H1 (cell line): Measurements from ENCODE around the gene SNX25. TPM values are rescaled to one million over a fixed set of nuclear protein-coding genes. Genes with fewer than 3 reads are reported as not detected.

ENCODE experiments used
- CTCF ChIA-PET: fragments of 300-600 bp; sonication (Branson Sonifier 250); formaldehyde crosslinking; loops from one replicate; lab custom pipeline; 2021; ENCODE audit not compliant: partially characterized antibody; lab: Charles Lee
- POLR2A ChIA-PET: fragments of 300-600 bp; sonication (Branson Sonifier 250); formaldehyde crosslinking; loops from one replicate; lab custom pipeline; 2021; ENCODE audit warnings: inconsistent platforms; ENCODE audit not compliant: partially characterized antibody; lab: Charles Lee
- DNase-seq, 2 experiments: peaks; one replicate each; pipeline versions ENCODE4 v3.0.0 to v3.0.0-alpha.2; 2010 to 2022; ENCODE audit warnings: low spot score in 2 of 2, low read depth in 1 of 2, mixed read lengths in 1 of 2
- FAIRE-seq: peaks from 2 replicates; lab custom pipeline; 2011; peaks lifted over from hg19 to GRCh38; lab: Jason Lieb, UNC
- H2AFZ ChIP-seq: 2 replicates; pipeline ENCODE4 v1.8.1; 2012; ENCODE audit warnings: low read length, inconsistent platforms
- H2AK5ac ChIP-seq: 2 replicates; pipeline ENCODE4 v1.6.1; 2013; ENCODE audit warnings: low read depth, low read length
- H2BK120ac ChIP-seq: replicated peaks from 2 replicates; pipeline ENCODE3; 2013; ENCODE audit warnings: low read depth, low read length, inconsistent platforms
- H2BK12ac ChIP-seq: 2 replicates; pipeline ENCODE4 v1.6.1; 2013; ENCODE audit warnings: low read depth, low read length
- H2BK15ac ChIP-seq: 2 replicates; pipeline ENCODE4 v1.6.1; 2013; ENCODE audit warnings: low read length
- H2BK20ac ChIP-seq: 2 replicates; pipeline ENCODE4 v1.6.1; 2013; ENCODE audit warnings: low read length
- H2BK5ac ChIP-seq: 2 replicates; pipeline ENCODE4 v1.6.1; 2013; ENCODE audit warnings: low read depth, low read length
- H3K14ac ChIP-seq: 2 replicates; pipeline ENCODE4 v1.6.1; 2013; ENCODE audit warnings: inconsistent platforms; ENCODE audit not compliant: insufficient read length
- H3K18ac ChIP-seq: 2 replicates; pipeline ENCODE4 v1.6.1; 2013; ENCODE audit warnings: low read length; ENCODE audit errors: extremely low read depth
- H3K23ac ChIP-seq: 2 replicates; pipeline ENCODE4 v1.6.1; 2013; ENCODE audit warnings: inconsistent platforms; ENCODE audit not compliant: insufficient read length
- H3K23me2 ChIP-seq: 2 replicates; pipeline ENCODE4 v1.6.1; 2013; ENCODE audit warnings: low read depth, low read length
- H3K27ac ChIP-seq: 2 replicates; pipeline ENCODE4 v1.6.1; 2011; ENCODE audit warnings: low read depth, low read length, inconsistent platforms
- H3K27me3 ChIP-seq, 4 experiments: replicated peaks in 1 of 4; 1 replicate in 1 of 4; 2 replicates in 3 of 4; pipeline versions ENCODE4 v1.6.1 to v1.8.1; 2011 to 2013; ENCODE audit warnings: low read length in 3 of 4, mild to moderate bottlenecking in 3 of 4, inconsistent platforms in 2 of 4, mixed read lengths in 2 of 4, moderate library complexity in 1 of 4; ENCODE audit not compliant: control insufficient read depth in 3 of 4, insufficient read depth in 3 of 4; ENCODE audit errors: extremely low read depth in 1 of 4
- H3K36me3 ChIP-seq, 4 experiments: 2 replicates each; pipeline versions ENCODE4 v1.6.1 to v1.8.1; 2011 to 2013; ENCODE audit warnings: mild to moderate bottlenecking in 4 of 4, low read length in 3 of 4, moderate library complexity in 2 of 4, control low read depth in 1 of 4, inconsistent platforms in 1 of 4; ENCODE audit not compliant: insufficient read depth in 4 of 4, control insufficient read depth in 2 of 4
- H3K4ac ChIP-seq: replicated peaks from 2 replicates; pipeline ENCODE3; 2013; ENCODE audit warnings: low read length, low read depth, mixed read lengths, inconsistent platforms; ENCODE audit not compliant: insufficient read length
- H3K4me1 ChIP-seq, 4 experiments: replicated peaks in 1 of 4; 1 replicate in 1 of 4; 2 replicates in 3 of 4; pipeline versions ENCODE4 v1.6.1 to v1.8.1; 2011 to 2013; ENCODE audit warnings: low read length in 3 of 4, inconsistent platforms in 2 of 4, mixed read lengths in 1 of 4; ENCODE audit not compliant: insufficient read depth in 4 of 4, control insufficient read depth in 3 of 4
- H3K4me2 ChIP-seq, 2 experiments: 2 replicates each; pipeline versions ENCODE4 v1.6.1 to v1.8.1; 2011 to 2013; ENCODE audit warnings: low read depth in 2 of 2, low read length in 2 of 2, control low read depth in 1 of 2, inconsistent platforms in 1 of 2, mild to moderate bottlenecking in 1 of 2; ENCODE audit not compliant: insufficient read depth in 1 of 2
- H3K4me3 ChIP-seq, 4 experiments: fragments of 200-600, 300-600 bp in 1 of 4; sonication (generic), shearing (Covaris generic), sonication (Bioruptor Twin) in 1 of 4; 2 replicates each; pipeline versions ENCODE4 v1.5.1 to v1.8.1; 2011 to 2016; ENCODE audit warnings: low read length in 4 of 4, low read depth in 3 of 4, control low read depth in 2 of 4, inconsistent platforms in 2 of 4, mild to moderate bottlenecking in 2 of 4, mixed read lengths in 1 of 4, moderate library complexity in 1 of 4; ENCODE audit not compliant: insufficient read depth in 2 of 4; ENCODE audit errors: extremely low read depth in 1 of 4
- H3K56ac ChIP-seq: replicated peaks from 2 replicates; pipeline ENCODE3; 2013; ENCODE audit warnings: low read depth, mild to moderate bottlenecking, mixed read lengths, low read length, inconsistent platforms; ENCODE audit not compliant: insufficient read length
- H3K79me1 ChIP-seq: 2 replicates; pipeline ENCODE4 v1.6.1; 2013; ENCODE audit warnings: low read depth, low read length, control low read depth
- H3K79me2 ChIP-seq, 2 experiments: 2 replicates each; pipeline versions ENCODE4 v1.6.1 to v1.8.1; 2012 to 2013; ENCODE audit warnings: low read length in 2 of 2, mild to moderate bottlenecking in 2 of 2, inconsistent platforms in 1 of 2; ENCODE audit not compliant: insufficient read depth in 2 of 2, control insufficient read depth in 1 of 2
- H3K9ac ChIP-seq, 4 experiments: replicated peaks in 1 of 4; 1 replicate in 1 of 4; 2 replicates in 3 of 4; pipeline versions ENCODE4 v1.6.1 to v1.8.1; 2011 to 2013; ENCODE audit warnings: low read depth in 3 of 4, low read length in 3 of 4, control low read depth in 2 of 4, mild to moderate bottlenecking in 2 of 4, moderate library complexity in 2 of 4, inconsistent platforms in 1 of 4; ENCODE audit errors: extremely low read depth in 1 of 4
- H3K9me3 ChIP-seq, 2 experiments: 2 replicates each; pipeline versions ENCODE4 v1.6.1 to v1.8.1; 2012 to 2013; ENCODE audit warnings: mild to moderate bottlenecking in 2 of 2, moderate library complexity in 2 of 2, control low read depth in 1 of 2, inconsistent platforms in 1 of 2, low read depth in 1 of 2, low read length in 1 of 2, mixed read lengths in 1 of 2; ENCODE audit not compliant: insufficient read depth in 2 of 2
- H4K20me1 ChIP-seq, 2 experiments: replicated peaks in 1 of 2; 2 replicates each; pipeline versions ENCODE3 to v1.8.1; 2011 to 2013; ENCODE audit warnings: inconsistent platforms in 2 of 2, low read length in 2 of 2, mild to moderate bottlenecking in 1 of 2; ENCODE audit not compliant: insufficient read depth in 2 of 2, control insufficient read depth in 1 of 2
- H4K5ac ChIP-seq: 2 replicates; pipeline ENCODE4 v1.6.1; 2013; ENCODE audit warnings: low read length, low read depth, mixed read lengths, inconsistent platforms; ENCODE audit not compliant: insufficient read length
- H4K8ac ChIP-seq: 2 replicates; pipeline ENCODE4 v1.8.0; 2013; ENCODE audit warnings: mild to moderate bottlenecking, moderate library complexity, low read length, inconsistent platforms; ENCODE audit not compliant: insufficient read depth; ENCODE audit errors: extremely low read depth
- H4K91ac ChIP-seq: replicated peaks from 2 replicates; pipeline ENCODE3; 2013; ENCODE audit warnings: low read length, mixed read lengths, inconsistent platforms; ENCODE audit not compliant: insufficient read length
- BCL11A ChIP-seq, 2 experiments: IDR thresholded peaks; one replicate each; pipeline ENCODE4 v1.6.1; 2011; ENCODE audit warnings: low read depth in 2 of 2, low read length in 2 of 2, mild to moderate bottlenecking in 2 of 2
- FOSL1 ChIP-seq: IDR thresholded peaks from 2 replicates; pipeline ENCODE4 v1.6.1; 2011; ENCODE audit warnings: mild to moderate bottlenecking, low read depth, low read length, moderate library complexity; ENCODE audit not compliant: insufficient read depth
- JUN ChIP-seq: IDR thresholded peaks from 2 replicates; pipeline ENCODE4 v1.6.1; 2011; ENCODE audit warnings: low read depth, mild to moderate bottlenecking, improper control_type of control experiment, low read length
- MAFK ChIP-seq: IDR thresholded peaks from 2 replicates; pipeline ENCODE4 v1.6.1; 2012; ENCODE audit warnings: low read depth, mild to moderate bottlenecking, improper control_type of control experiment, low read length
- POLR2A ChIP-seq, 2 experiments: IDR thresholded peaks; 1 replicate in 1 of 2; 2 replicates in 1 of 2; pipeline ENCODE4 v1.6.1; 2011; ENCODE audit warnings: low read depth in 2 of 2, low read length in 2 of 2, mild to moderate bottlenecking in 2 of 2; ENCODE audit errors: control extremely low read depth in 1 of 2
- RFX5 ChIP-seq: IDR thresholded peaks from 2 replicates; pipeline ENCODE4 v1.6.1; 2011; ENCODE audit warnings: low read depth, low read length, improper control_type of control experiment, borderline replicate concordance
- RNF2 ChIP-seq: fragments of 200-900, 300-1000 bp; sonication (generic); IDR thresholded peaks from 2 replicates; pipeline ENCODE4 v1.7.1; 2016; ENCODE audit warnings: borderline replicate concordance, low read depth, mild to moderate bottlenecking, antibody characterized with exemption, low read length; ENCODE audit not compliant: poor library complexity, severe bottlenecking; ENCODE audit errors: missing control alignments
- RXRA ChIP-seq: IDR thresholded peaks from 2 replicates; pipeline ENCODE4 v1.6.1; 2011; ENCODE audit warnings: low read depth, mild to moderate bottlenecking, low read length, moderate library complexity; ENCODE audit not compliant: insufficient read depth
- SIN3A ChIP-seq, 2 experiments: IDR thresholded peaks in 1 of 2; conservative IDR thresholded peaks in 1 of 2; 2 replicates each; pipeline ENCODE4 v1.6.1; 2011 to 2012; ENCODE audit warnings: low read length in 2 of 2, improper control_type of control experiment in 1 of 2, low read depth in 1 of 2, mild to moderate bottlenecking in 1 of 2
- SIRT6 ChIP-seq: IDR thresholded peaks from one replicate; pipeline ENCODE4 v1.7.1; 2012; ENCODE audit warnings: low read length, inconsistent platforms
- TCF12 ChIP-seq: IDR thresholded peaks from 2 replicates; pipeline ENCODE4 v1.6.1; 2011; ENCODE audit warnings: low read depth, mild to moderate bottlenecking, low read length
- YY1 ChIP-seq: IDR thresholded peaks from 2 replicates; pipeline ENCODE4 v1.6.1; 2011; ENCODE audit warnings: low read depth, mild to moderate bottlenecking, low read length
- WGBS, 2 experiments: shearing (Covaris generic) in 1 of 2; methylation state at CpG; one replicate each; pipeline versions ENCODE4 v1.1.6 to v1.1.7; 2013 to 2015; ENCODE audit warnings: low lambda C conversion rate in 2 of 2, mixed read lengths in 2 of 2, inconsistent platforms in 1 of 2, low coverage in 1 of 2, missing lambda C conversion rate in 1 of 2; ENCODE audit not compliant: insufficient replicate concordance in 2 of 2, insufficient coverage in 1 of 2, insufficient read length in 1 of 2; ENCODE audit errors: extremely low coverage in 1 of 2, missing lambda C conversion rate in 1 of 2; 5-methylcytosine and 5-hydroxymethylcytosine counted together
- polyA plus RNA-seq, 7 experiments: library from polyadenylated mRNA; depleted of rRNA in 3 of 7; stranded (reverse) in 5 of 7; unstranded in 2 of 7; fragments of >200 nt in 5 of 7; fragments of 200-250 nt in 2 of 7; gene quantifications; 1 replicate in 5 of 7; 2 replicates in 1 of 7; 4 replicates in 1 of 7; pipeline versions ENCODE4 v1.2.1 to v1.2.3, GENCODE V29; 2011 to 2013; ENCODE audit warnings: missing spikeins in 2 of 7, mixed read lengths in 2 of 7
- total RNA-seq: library from RNA; stranded (reverse); fragmentation: NEBNext Ultra II Directional; extraction: Animal tissue kit (Norgen Biotek cat#: 25700); gene quantifications from 2 replicates; pipeline ENCODE4 v1.2.1, GENCODE V29; 2021

Gene SNX25
- total and polyA plus RNA-seq, 2 of the 8 experiments (the other 6 are each of a cell fraction or from before 2014, with no cell fraction given), result 5.4 to 19.9 TPM

GRCh38 chr4:185381288-185382196 is 172.1 kb downstream of the SNX25 start:
- no peaks in the 10 kb centered on the region for H3K27me3 ChIP-seq
- no peak overlapping the region for H2BK15ac ChIP-seq
- H3K4me1 ChIP-seq, result peaks cover 0 to 4% (median 3%) of the 10 kb centered on the region in 4 experiments; a peak in 2 of 7 replicates
- no peak overlapping the region for H3K23ac ChIP-seq
- H2BK12ac ChIP-seq, result no peak overlapping the region
- no peak overlapping the region for H3K4me3 ChIP-seq
- H4K5ac ChIP-seq, result no peak overlapping the region
- H3K14ac ChIP-seq, result no peak overlapping the region
- H2BK120ac ChIP-seq, result no peak overlapping the region
- H4K8ac ChIP-seq, result no peak overlapping the region
- ChIA-PET POLR2A (interaction anchor here (1.3 kb wide), 1 partner anchor 15 kb away, joined by 3 read pairs; the partner anchor contains the start of gene ANKRD37), CTCF (interaction anchor here (0.6 kb wide), 2 partner anchors 51 to 83 kb away, joined by 3 read pairs; no protein-coding TSS in a partner anchor)
- no peak overlapping the region for H3K4me2 ChIP-seq
- H2AK5ac ChIP-seq, result no peak overlapping the region
- H3K56ac ChIP-seq, result no peak overlapping the region
- no peak overlapping the region for H3K27ac ChIP-seq
- no peaks in the 10 kb centered on the region for H3K79me1 ChIP-seq
- no peak overlapping the region for H2BK20ac ChIP-seq
- H2AFZ ChIP-seq, result no peak overlapping the region
- H3K9me3 ChIP-seq, result peaks cover 0 to 7% of the 10 kb centered on the region in 2 experiments; a peak in 1 of 4 replicates
- H3K18ac ChIP-seq, result no peak overlapping the region
- DNase-seq (no peak), FAIRE-seq (no peak)
- H3K36me3 ChIP-seq, result peaks cover 0 to 4% (median 0%) of the 10 kb centered on the region in 4 experiments; a peak in 1 of 8 replicates
- no peaks in the 10 kb centered on the region for H3K79me2 ChIP-seq
- H3K9ac ChIP-seq, result no peak overlapping the region
- no peak overlapping the region for H2BK5ac ChIP-seq
- H4K20me1 ChIP-seq, result no peaks in the 10 kb centered on the region
- 70% methylated on average over 4 of the region's 4 CpGs; no CpG with 5 or more reads in 1 of the 2 experiments for WGBS, 2 experiments
- H3K23me2 ChIP-seq, result no peaks in the 10 kb centered on the region; the same call in 1 of the 2 replicates
- H3K4ac ChIP-seq, result no peak overlapping the region
- no peak overlapping the region for H4K91ac ChIP-seq
- TF ChIP-seq YY1 (no peak), TCF12 (no peak), RXRA (no peak), BCL11A (IDR thresholded peaks at IDR 0.05; ENCODE audit: low read depth in 2 of 2, low read length in 2 of 2) (no peak), RFX5 (no peak), SIN3A (conservative IDR thresholded peaks at IDR 0.05 in 1 of 2, IDR thresholded peaks at IDR 0.05 in 1 of 2; ENCODE audit: low read depth in 1 of 2, low read length in 2 of 2) (no peak), MAFK (no peak), SIRT6 (no peak), POLR2A (IDR thresholded peaks at IDR 0.05; ENCODE audit: control extremely low read depth in 1 of 2, low read depth in 2 of 2, low read length in 2 of 2) (no peak), FOSL1 (no peak), RNF2 (no peak), JUN (no peak)
